HEK293 (cell line): Measurements from ENCODE around the gene PDGFD.

ENCODE experiments used
- CTCF ChIA-PET: fragments of 350-600 bp; formaldehyde crosslinking; extraction: SDS; loops from one replicate; lab custom pipeline; 2021; ENCODE audit warnings: antibody characterized with exemption; lab: Yijun Ruan, JAX
- POLR2A ChIA-PET: fragments of 300-600 bp; formaldehyde crosslinking; extraction: SDS; loops from one replicate; lab custom pipeline; 2020; ENCODE audit warnings: antibody characterized with exemption, inconsistent platforms; lab: Yijun Ruan, JAX
- H3K27ac ChIP-seq: fragments of 200-500 bp; sonication (Bioruptor generic); 2 replicates; pipeline ENCODE4 v1.5.1; 2014; ENCODE audit warnings: low read depth, low read length, control low read depth, inconsistent platforms; ENCODE audit errors: extremely low read depth
- H3K36me3 ChIP-seq, 2 experiments: fragments of 200-500 bp in 1 of 2; sonication (Bioruptor generic) in 1 of 2; 1 replicate in 1 of 2; 2 replicates in 1 of 2; pipeline ENCODE4 v1.5.1; 2014 to 2017; ENCODE audit warnings: inconsistent platforms in 2 of 2, low read length in 2 of 2; ENCODE audit not compliant: control insufficient read depth in 2 of 2, insufficient read depth in 1 of 2
- H3K4me1 ChIP-seq: fragments of 200-500 bp; sonication (Bioruptor generic); 2 replicates; pipeline ENCODE4 v1.5.1; 2014; ENCODE audit warnings: mild to moderate bottlenecking, low read length, inconsistent platforms; ENCODE audit not compliant: control insufficient read depth, insufficient read depth
- H3K4me3 ChIP-seq: 2 replicates; pipeline ENCODE4 v1.5.1; 2011; ENCODE audit warnings: low read depth, mild to moderate bottlenecking, control low read depth, low read length, moderate library complexity
- H3K9me3 ChIP-seq: fragments of 200-500 bp; sonication (Bioruptor generic); 2 replicates; pipeline ENCODE4 v1.5.1; 2014; ENCODE audit warnings: low read depth, low read length, inconsistent platforms; ENCODE audit not compliant: control insufficient read depth, insufficient read depth
- GLI4 ChIP-seq: fragments of 450-650 bp; formaldehyde crosslinking; IDR thresholded peaks from 2 replicates; pipeline ENCODE4 v1.5.1; 2016; ENCODE audit warnings: missing biosample characterization, missing genetic modification characterization
- HOXC10 ChIP-seq: sonication (generic); formaldehyde crosslinking; IDR thresholded peaks from 2 replicates; pipeline ENCODE4 v1.8.1; 2023; ENCODE audit warnings: mild to moderate bottlenecking, missing genetic modification reagents
- KLF8 ChIP-seq: fragments of 450-650 bp; formaldehyde crosslinking; IDR thresholded peaks from 2 replicates; pipeline ENCODE4 v1.5.1; 2016; ENCODE audit warnings: missing biosample characterization, missing genetic modification characterization
- OVOL3 ChIP-seq: fragments of 450-650 bp; formaldehyde crosslinking; IDR thresholded peaks from 2 replicates; pipeline ENCODE4 v1.5.1; 2016; ENCODE audit warnings: missing biosample characterization, missing genetic modification characterization
- PBX3 ChIP-seq: sonication (generic); formaldehyde crosslinking; IDR thresholded peaks from 2 replicates; pipeline ENCODE4 v1.8.1; 2022; ENCODE audit warnings: mild to moderate bottlenecking, moderate library complexity, missing genetic modification reagents
- ZBTB11 ChIP-seq: fragments of 450-650 bp; formaldehyde crosslinking; conservative IDR thresholded peaks from 2 replicates; pipeline ENCODE4 v1.5.1; 2016; ENCODE audit warnings: low read depth, missing biosample characterization, missing genetic modification characterization
- ZNF114 ChIP-seq: fragments of 450-650 bp; formaldehyde crosslinking; IDR thresholded peaks from 2 replicates; pipeline ENCODE4 v1.5.0; 2017; ENCODE audit warnings: missing biosample characterization, missing genetic modification characterization
- ZNF169 ChIP-seq: fragments of 450-650 bp; formaldehyde crosslinking; IDR thresholded peaks from 2 replicates; pipeline ENCODE4 v1.5.1; 2016; ENCODE audit warnings: missing biosample characterization, missing genetic modification characterization
- ZNF174 ChIP-seq: fragments of 450-650 bp; formaldehyde crosslinking; IDR thresholded peaks from 2 replicates; pipeline ENCODE4 v1.5.0; 2017; ENCODE audit warnings: missing biosample characterization, mild to moderate bottlenecking, missing genetic modification characterization
- ZNF362 ChIP-seq: fragments of 450-650 bp; formaldehyde crosslinking; IDR thresholded peaks from 2 replicates; pipeline ENCODE4 v1.5.1; 2016; ENCODE audit warnings: missing biosample characterization, missing genetic modification characterization
- ZNF449 ChIP-seq: fragments of 450-650 bp; formaldehyde crosslinking; IDR thresholded peaks from 2 replicates; pipeline ENCODE4 v1.5.1; 2017; ENCODE audit warnings: missing biosample characterization, mild to moderate bottlenecking, missing genetic modification characterization, moderate library complexity
- ZNF488 ChIP-seq: fragments of 450-650 bp; formaldehyde crosslinking; IDR thresholded peaks from 2 replicates; pipeline ENCODE4 v1.5.1; 2016; ENCODE audit warnings: missing biosample characterization, missing genetic modification characterization
- ZNF529 ChIP-seq: fragments of 450-650 bp; formaldehyde crosslinking; IDR thresholded peaks from 2 replicates; pipeline ENCODE4 v1.5.1; 2017; ENCODE audit warnings: missing genetic modification characterization, missing biosample characterization; ENCODE audit not compliant: insufficient replicate concordance
- ZNF530 ChIP-seq: fragments of 450-650 bp; formaldehyde crosslinking; IDR thresholded peaks from 2 replicates; pipeline ENCODE4 v1.5.1; 2016; ENCODE audit warnings: low read depth, missing biosample characterization, missing genetic modification characterization
- ZNF626 ChIP-seq: fragments of 450-650 bp; sonication (Bioruptor Pico); formaldehyde crosslinking; IDR thresholded peaks from 2 replicates; pipeline ENCODE4 v1.5.1; 2018; ENCODE audit warnings: missing biosample characterization, missing genetic modification characterization, inconsistent platforms
- ZNF639 ChIP-seq: fragments of 450-650 bp; formaldehyde crosslinking; IDR thresholded peaks from 2 replicates; pipeline ENCODE4 v1.5.1; 2016; ENCODE audit warnings: missing biosample characterization, missing genetic modification characterization
- ZNF670 ChIP-seq: fragments of 450-650 bp; formaldehyde crosslinking; IDR thresholded peaks from 2 replicates; pipeline ENCODE4 v1.5.1; 2016; ENCODE audit warnings: missing biosample characterization, missing genetic modification characterization, low read depth
- ZNF677 ChIP-seq: fragments of 450-650 bp; IDR thresholded peaks from 2 replicates; pipeline ENCODE4 v1.5.0; 2018; ENCODE audit warnings: missing biosample characterization, mild to moderate bottlenecking, missing genetic modification characterization, moderate library complexity
- ZNF76 ChIP-seq: fragments of 450-650 bp; formaldehyde crosslinking; IDR thresholded peaks from 2 replicates; pipeline ENCODE4; 2016; ENCODE audit warnings: low read depth, missing biosample characterization, missing genetic modification characterization, borderline replicate concordance
- ZNF776 ChIP-seq: fragments of 450-650 bp; formaldehyde crosslinking; IDR thresholded peaks from 2 replicates; pipeline ENCODE4 v1.5.0; 2017; ENCODE audit warnings: missing biosample characterization, missing genetic modification characterization, borderline replicate concordance
- ZNF792 ChIP-seq: fragments of 450-650 bp; formaldehyde crosslinking; IDR thresholded peaks from 2 replicates; pipeline ENCODE4 v1.5.1; 2016; ENCODE audit warnings: missing biosample characterization, missing genetic modification characterization
- ZNF837 ChIP-seq: fragments of 450-650 bp; formaldehyde crosslinking; IDR thresholded peaks from 2 replicates; pipeline ENCODE4 v1.5.1; 2016; ENCODE audit warnings: missing biosample characterization, missing genetic modification characterization
- ZSCAN4 ChIP-seq: fragments of 450-650 bp; formaldehyde crosslinking; IDR thresholded peaks from 2 replicates; pipeline ENCODE4 v1.5.1; 2017; ENCODE audit warnings: missing biosample characterization, missing genetic modification characterization

PDGFD gene

GRCh38 chr11:103963648-103964047 lies 200.3 kb downstream of the PDGFD start:
- Histone ChIP-seq H3K4me1 (no peaks in the 10 kb centered on the region), H3K36me3 (no peaks in the 10 kb centered on the region), H3K27ac (no peak overlapping the region), H3K9me3 (no peaks in the 10 kb centered on the region), H3K4me3 (no peak overlapping the region)
- no peak for TF ChIP-seq ZNF792 (tag by site-specific recombination)
- TF ChIP-seq ZNF677: no peak
- TF ChIP-seq ZNF639 (tag by site-specific recombination): no peak
- no peak for TF ChIP-seq ZNF362 (tag by site-specific recombination)
- no peak for TF ChIP-seq ZNF529 (tag by site-specific recombination)
- TF ChIP-seq ZNF670 (tag by site-specific recombination): no peak
- ChIA-PET CTCF (interaction anchor here (1.1 to 1.4 kb wide), 2 partner anchors 41 to 265 kb away, joined by 3 read pairs; no protein-coding TSS in a partner anchor), POLR2A (no interaction called here)

GRCh38 chr11:103961010-103961409 lies 202.9 kb downstream of the PDGFD start:
- no peak overlapping the region for H3K4me3 ChIP-seq
- ChIA-PET POLR2A (no interaction called here), CTCF (no interaction called here)
- no peaks in the 10 kb centered on the region for H3K4me1 ChIP-seq
- no peaks in the 10 kb centered on the region for H3K36me3 ChIP-seq
- H3K9me3 ChIP-seq: no peaks in the 10 kb centered on the region
- H3K27ac ChIP-seq: no peak overlapping the region
- TF ChIP-seq ZSCAN4 (tag by site-specific recombination) (no peak), PBX3 (CRISPR knock-in tag) (no peak), ZNF76 (tag by site-specific recombination) (no peak), ZNF362 (tag by site-specific recombination) (no peak), ZBTB11 (tag by site-specific recombination) (no peak), ZNF174 (tag by site-specific recombination) (no peak), ZNF488 (tag by site-specific recombination) (no peak), ZNF776 (no peak), KLF8 (tag by site-specific recombination) (no peak), ZNF530 (no peak), ZNF449 (tag by site-specific recombination) (no peak), ZNF169 (tag by site-specific recombination) (no peak), HOXC10 (CRISPR knock-in tag) (no peak), GLI4 (no peak), OVOL3 (tag by site-specific recombination) (no peak), ZNF114 (tag by site-specific recombination) (no peak), ZNF837 (tag by site-specific recombination) (no peak), ZNF626 (tag by site-specific recombination) (no peak)
